ENCODE measurements around the gene SMCO2.
A peak's percentile ranks its signal among the peaks of the same experiment; 100 is the strongest.
"Not testable (repeated sequence)": the region's sequence is repeated elsewhere in the genome, so short reads cannot be mapped to it uniquely, and the experiment has no call there.

The SMCO2 gene

DNA sequence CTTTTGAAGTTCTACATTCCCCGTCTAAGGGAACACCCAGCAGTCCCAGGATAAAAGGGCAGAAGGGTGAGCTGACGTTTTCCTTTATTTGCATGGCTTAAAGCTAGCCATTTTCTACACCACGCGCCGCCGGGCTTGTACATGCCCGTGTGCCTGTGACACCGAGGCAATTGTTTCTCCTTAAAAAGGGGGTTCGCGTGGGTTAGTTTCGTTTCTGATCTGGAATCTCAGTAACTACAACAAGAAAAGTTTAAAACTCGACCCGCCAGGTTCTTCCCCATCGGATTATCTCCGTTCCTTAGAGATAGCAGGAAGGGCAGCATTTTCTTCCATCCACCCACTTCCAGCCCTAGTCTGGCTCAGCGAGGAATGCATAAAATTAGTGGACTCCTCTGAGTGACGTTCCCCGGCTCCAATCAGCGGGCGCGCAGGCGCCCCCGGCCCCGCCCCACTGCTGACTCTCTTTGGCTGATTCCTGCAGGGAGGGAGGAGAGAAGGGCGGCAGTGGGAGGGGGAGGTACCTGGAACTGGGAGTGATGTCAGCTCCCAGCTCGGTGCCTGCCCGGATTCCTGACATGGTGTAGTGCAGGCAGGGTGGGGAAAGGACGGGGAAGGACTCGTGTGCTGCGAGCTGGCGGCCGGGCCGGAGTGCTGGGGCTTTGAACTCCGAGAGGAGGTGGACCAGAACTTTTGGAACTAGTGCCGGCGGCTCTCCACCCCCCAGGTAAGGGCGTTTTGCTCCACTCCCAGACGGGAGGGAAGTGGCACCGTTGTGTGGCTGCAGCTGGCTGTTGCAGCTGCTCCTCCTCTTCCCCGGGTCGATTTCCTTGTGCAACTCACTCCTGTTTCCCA lies 77.3 kb downstream of the SMCO2 start, which contains the start of gene PPFIBP1:
PPFIBP1 (plus strand) TSS at position 565 of the 852 bp plus-strand sequence. CDS start 109,191 bp downstream, outside the sequence.
- DNase-seq (ENCODE audit: extremely low read depth in 1 of 2, low read depth in 1 of 2): peak; percentile 91 to 97

DNA sequence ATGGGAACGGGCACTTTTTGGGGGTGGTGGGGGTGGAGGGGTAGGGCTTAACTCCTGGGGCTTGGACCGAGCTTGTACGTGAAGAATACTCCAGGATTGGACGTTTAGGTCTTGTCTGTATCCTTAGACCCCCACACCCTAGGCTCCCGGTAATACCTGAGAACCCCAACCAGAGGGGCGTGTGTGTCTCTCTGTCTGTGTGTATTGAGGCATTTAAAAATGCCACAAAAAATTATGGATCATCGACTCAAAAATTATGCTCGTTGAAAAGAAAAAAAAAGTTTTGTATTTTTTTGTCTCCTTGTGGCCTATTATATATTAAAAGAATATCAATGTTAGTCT lies 77.9 kb downstream of the SMCO2 start:
- DNase-seq (ENCODE audit: extremely low read depth in 1 of 2, low read depth in 1 of 2): no peak

DNA sequence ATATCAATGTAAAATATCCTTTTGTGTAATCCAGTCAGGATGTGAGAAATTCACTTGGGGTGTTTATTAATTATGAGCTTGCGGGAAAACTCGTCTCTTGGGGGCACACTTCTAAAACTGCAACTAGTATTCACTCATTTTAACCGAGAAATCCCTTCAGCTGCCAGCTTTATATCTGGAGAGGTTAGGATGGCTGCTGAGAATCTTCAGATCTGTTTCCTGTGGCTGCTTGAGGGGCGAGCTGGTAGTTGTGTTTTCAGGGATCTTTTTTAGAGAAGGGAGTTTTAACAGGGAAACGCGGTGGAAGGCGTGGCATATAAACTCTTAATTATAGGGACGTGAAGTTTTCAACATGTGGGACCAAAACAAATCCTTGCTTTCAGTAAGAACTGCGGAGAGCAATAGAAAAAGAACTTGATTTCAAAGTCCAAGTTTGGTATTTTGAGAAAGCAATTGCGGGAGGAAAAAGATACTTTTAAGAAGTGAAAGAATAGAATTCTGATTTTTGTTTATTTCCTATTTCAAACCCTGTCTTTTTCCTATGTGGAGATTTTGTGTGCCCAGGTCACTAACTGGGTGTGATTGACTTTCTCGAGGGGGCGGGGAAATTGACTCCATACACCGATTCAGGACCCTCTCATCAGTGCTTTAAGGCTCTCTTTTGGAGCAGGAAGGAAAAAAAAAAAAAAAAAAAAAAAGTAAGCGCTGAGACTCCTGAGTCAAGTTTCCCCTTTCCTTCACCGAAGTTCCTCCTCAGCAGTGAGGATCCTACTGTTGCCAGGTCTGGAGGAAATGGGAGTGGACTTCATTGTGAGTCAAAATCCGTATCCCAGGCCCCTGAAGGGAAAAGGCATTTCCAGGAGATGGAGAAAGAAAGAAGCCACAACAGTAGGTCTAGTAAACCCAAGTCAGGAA lies 78.6 kb downstream of the SMCO2 start:
- DNase-seq (ENCODE audit: extremely low read depth in 1 of 2, low read depth in 1 of 2): no peak

DNA sequence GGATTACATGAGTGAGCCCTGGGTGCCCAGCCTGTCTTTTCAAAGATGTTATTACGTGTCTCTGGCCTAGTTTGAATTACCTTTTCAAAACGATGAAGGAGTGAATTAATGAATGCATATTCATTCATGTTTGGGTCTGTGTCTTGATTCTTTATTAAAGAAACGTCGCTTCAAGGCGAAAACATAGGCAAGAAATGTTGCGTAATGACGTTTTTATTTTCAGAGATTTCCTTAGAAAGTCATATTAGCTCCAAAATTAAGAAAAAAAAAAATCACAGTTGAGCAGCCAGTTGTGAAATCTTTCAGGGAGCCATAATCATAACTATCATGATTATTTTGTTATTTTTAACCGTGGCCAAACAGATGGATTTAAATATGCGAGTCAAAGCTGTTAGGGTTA lies 81.0 kb downstream of the SMCO2 start:
- no peak for DNase-seq (ENCODE audit: extremely low read depth in 1 of 2, low read depth in 1 of 2)

DNA sequence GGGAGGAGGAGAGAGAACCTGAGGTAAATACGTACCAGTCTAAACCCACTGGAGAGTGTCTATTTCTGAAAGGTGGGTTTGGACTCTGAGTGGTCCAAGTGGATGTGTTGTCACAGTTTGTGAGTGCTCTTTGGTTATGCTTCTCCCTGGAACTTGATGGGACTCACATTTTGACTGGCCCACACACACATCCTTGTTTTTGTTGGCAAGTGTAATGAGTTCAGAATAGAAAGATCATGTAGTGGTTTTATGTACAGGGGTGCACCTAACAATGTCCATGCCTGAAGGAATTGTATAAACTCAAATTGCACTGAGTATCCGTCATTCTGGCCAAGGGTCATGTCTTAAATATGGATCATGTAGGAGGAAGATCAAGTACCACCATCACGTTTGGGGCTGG lies 82.3 kb downstream of the SMCO2 start:
- DNase-seq (ENCODE audit: extremely low read depth in 1 of 2, low read depth in 1 of 2): no peak

DNA sequence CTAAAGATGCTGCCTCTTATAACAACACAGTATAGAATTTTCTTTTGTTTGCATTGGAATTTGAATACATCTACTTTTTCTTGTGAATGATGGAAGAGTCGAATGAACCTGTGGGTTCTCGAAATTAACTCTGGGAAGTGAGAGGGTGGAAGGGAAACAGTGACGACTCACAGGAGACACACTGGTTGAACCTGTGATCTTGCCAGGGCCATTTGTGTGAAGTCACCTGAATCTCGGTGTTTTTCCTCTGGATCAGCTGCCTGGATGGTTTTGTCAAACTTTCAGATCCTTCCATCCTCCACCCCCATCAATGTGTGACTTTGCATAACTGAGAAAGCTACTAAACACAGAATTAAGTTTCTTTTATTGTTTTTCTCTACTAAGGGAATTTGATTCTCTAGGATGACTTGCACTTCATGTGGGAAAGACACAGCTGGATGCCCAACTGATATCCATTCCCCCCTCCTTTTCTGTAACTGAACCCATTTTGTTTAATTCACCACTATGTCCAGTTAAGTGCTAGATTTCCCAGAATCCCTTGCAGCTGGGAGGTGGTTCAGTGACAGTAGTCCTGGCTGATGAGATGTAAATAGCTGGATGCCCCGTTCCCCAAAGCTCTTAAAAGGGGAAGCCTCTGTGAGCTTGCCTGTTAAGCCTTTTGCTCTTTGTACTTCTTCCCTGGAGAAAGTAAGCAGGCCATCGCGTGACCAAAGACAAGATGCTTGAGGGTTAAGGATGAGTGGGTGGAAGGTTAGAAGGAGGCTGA lies 83.8 kb downstream of the SMCO2 start:
- no peak for DNase-seq (ENCODE audit: extremely low read depth in 1 of 2, low read depth in 1 of 2)

DNA sequence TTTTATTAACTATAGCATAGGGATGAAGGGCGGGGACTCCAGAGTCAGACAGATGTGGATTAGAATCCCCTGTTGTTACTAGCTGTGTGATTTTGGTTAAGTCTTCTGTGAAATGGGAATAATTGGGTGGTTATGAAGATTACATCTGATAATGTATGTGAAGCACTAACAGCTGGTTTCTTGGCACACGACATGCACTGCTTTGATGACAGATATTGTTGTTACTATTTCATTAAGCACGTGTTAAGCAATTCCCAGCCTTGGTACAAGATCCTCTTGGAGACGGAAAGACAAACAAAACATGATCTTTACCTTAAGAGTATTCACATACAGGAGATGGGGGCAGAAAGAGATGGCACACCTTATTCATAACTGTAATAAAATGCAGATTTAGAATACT lies 85.4 kb downstream of the SMCO2 start:
- DNase-seq (ENCODE audit: extremely low read depth in 1 of 2, low read depth in 1 of 2): no peak

DNA sequence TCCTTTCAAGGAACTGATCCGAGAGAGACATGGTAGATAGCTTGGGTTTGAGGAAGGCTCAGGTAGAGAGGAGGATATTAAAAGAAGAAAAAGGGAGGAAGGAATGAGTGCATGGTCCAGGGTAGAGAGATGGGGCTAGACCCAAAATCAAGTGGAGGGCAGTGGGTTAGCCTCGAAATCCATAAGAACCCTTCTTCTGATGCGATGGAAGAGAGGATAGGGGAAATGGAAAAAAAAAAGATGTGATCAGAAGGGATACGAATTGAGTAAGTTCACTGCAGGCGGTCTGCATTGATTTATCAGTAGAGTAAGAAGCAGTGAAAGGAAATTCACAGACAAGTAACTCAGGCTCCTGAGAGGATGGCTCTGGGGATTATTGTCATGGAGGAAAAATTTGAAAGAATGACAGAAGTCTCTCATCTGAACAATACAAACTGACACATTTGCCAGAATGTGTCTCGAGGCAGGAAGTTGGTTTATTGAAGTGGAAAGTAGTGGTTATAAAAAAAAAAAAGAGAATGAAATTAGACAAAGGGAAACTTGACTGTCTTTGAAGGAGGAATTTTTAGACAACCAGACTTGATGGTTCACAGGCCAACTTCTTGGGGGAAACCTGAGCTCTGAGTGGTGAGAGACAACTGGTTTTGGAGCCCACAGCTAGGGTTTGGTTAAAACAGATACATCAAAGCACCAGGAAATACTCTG lies 87.7 kb downstream of the SMCO2 start:
- no peak for DNase-seq (ENCODE audit: extremely low read depth in 1 of 2, low read depth in 1 of 2)

DNA sequence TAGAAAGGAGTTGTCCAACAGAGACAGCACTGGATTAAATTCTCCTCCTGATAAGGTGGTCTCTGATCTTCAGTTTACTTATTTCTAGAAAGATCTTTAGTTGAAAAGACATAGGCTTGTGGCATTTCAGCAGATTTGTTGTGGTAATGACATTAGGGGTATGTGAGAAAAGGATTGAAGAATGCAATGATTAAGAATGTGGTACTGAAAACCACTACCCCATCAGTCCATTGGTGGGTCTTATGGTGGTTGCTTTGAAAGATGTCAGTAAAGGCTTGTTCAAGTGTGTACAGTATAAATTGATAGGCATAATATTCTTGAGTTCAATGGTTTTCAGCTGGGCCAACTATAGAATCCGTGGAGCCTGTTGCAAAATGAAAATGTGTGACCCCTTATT lies 88.2 kb downstream of the SMCO2 start:
- DNase-seq (ENCODE audit: extremely low read depth in 1 of 2, low read depth in 1 of 2): no peak

DNA sequence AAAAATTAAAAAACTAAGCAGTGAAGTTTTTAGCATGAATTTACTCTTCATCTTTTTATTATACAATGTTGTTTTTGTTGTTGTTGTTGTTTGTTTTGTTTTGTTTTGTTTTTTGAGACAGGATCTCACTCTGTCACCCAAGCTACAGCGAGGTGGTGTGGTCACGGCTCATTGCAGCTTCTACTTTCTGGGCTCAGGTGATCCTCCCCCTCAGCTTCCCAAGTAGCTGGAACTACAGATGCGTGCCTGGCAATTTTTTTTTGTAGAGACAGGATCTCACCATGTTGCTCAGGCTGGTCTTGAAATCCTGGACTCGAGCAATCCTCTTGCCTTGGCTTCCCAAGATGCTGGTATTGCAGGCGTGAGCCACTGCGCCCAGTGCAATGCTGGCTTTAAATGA lies 88.8 kb downstream of the SMCO2 start:
- DNase-seq (ENCODE audit: extremely low read depth in 1 of 2, low read depth in 1 of 2): no peak

DNA sequence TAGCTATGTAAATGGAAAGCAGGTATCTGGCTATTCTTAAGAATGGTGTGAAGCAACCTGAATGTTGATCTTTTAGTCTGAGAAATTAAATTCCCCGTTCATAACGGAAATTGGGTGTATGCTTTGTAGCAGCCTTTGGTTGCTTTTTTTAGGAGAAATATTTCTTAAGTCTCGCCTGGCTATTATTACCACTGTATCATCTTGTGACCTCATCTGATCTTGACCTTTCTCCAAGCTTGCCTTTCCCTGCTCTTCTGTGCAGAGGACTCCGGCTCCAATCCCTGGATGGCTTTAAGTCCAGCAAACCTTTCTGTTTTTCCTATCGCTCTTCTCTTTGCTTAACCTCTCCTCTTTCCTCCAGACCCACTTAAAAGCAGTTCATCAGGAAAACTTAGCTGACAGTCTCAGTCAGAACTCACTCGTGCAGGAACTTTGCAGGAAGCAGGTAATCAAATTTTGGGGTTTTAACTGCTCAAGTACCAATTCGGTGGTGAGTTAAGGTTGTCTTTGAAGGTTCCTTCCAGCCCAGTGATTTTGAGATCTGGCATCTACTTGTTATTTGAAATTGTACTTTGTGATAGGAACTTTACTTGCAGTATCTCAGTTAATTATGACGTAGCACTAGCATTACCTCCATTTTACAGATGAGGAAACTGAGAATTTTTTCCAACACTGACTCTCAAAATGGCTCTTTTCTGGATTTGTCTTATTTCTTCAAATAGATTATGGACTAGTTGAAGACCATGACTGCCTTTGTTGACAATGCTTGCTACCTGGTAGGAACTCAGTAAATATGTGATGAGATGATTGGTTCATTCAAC lies 91.5 kb downstream of the SMCO2 start:
- no peak for DNase-seq (ENCODE audit: extremely low read depth in 1 of 2, low read depth in 1 of 2)

DNA sequence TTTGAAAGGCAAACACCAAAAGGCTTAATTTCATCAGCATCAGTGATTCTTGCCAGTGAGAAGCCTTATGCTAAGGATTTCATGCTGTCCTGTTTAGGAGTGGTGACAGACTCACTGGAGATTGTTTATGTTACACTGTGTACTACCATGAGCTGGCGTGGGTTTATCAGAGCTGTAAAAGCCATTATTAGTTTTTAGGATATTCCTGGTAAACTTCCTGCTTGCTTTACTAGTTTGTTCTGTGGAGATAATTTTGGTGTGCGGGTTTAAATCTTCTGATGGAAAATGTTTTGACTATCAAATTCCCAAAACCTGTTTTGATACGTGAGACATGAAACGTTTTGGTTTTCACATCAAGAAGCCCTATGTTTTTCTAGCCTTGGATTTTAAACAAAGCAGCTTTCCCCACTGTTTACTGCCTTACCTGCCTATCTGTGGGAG lies 92.7 kb downstream of the SMCO2 start:
- no peak for DNase-seq (ENCODE audit: extremely low read depth in 1 of 2, low read depth in 1 of 2)

DNA sequence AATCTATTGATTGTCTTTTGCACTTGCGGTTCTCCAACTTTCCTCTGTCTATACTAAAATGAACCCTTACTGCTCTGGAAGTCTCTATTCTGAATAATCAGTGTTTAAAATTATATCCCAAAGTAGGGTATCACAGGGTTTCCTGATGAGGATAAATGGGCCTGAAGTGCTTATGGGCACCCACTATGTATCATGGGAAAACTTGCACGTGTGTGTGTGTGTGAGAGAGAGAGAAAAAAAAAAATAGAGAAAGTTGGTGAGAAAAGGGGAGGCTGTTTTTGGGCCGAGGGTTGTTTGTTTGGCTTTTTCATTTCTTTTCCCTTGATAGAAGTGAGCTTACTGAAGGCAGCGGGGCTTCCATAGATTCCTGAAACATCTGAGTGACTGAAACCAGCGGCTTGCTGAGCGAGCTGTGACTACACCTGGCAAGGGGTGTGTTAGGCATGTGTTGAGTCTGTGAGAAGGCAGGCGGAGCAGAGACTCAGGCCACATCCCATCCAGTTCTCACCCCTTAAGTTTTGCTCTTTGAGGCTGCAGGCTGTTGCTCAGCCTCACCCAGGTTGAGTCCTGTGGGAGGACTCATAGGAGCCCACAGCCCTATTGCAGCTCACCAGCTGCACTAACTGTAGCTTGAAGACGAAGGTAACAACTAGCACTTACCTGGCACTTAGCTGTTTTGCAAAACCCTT lies 94.6 kb downstream of the SMCO2 start:
- no peak for DNase-seq (ENCODE audit: extremely low read depth in 1 of 2, low read depth in 1 of 2)

DNA sequence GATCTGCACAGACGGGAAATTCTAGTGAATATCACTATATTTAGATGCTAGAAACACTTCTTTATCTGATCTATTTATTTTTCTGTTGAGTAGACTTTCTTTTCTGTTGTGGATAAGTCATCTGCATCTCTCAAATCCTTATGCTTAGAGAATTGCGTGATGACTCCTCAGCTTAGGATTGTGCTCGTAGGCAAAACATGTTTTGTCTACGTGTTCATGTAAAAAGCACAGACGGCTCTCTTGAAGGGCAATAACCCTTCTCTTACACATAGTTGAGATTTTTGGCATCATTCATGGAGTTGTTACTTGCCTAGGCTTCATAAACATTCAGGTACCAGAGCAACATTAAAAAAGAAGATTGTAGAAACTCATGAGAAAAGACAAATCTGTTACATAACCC lies 96.1 kb downstream of the SMCO2 start:
- no peak for DNase-seq (ENCODE audit: extremely low read depth in 1 of 2, low read depth in 1 of 2)

DNA sequence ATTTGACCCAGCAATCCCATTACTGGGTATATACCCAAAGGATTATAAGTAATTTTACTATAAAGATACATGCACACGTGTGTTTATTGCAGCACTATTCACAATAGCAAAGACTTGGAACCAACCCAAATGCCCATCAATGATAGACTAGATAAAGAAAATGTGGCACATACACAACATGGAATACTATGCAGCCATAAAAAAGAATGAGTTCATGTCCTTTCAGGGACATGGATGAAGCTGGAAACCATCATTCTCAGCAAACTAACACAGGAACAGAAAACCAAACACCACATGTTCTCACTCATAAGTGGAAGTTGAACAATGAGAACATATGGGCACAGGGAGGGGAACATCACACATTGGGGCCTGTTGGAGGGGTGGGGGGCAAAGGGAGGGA lies 98.3 kb downstream of the SMCO2 start:
- not testable (repeated sequence) for DNase-seq (ENCODE audit: extremely low read depth in 1 of 2, low read depth in 1 of 2)

DNA sequence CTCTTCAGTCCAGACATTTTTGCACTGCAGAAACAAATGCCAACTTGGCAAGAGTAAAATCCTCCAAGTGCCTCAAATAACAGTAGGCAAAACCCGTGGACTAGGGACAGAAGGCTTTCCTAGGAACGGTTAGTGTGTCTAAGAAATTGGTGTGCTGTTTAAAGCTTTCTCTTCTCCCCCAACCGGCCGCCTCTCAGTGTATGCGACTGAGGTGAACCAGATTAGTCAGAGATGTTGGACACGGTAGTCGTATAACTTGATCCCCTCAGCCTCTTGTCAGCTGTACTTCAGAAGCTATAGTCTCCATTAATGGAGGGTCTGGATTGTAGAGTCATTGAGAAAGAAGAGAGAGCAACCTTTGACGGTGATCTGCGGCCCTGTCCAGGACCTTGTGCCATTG lies 99.1 kb downstream of the SMCO2 start:
- DNase-seq (ENCODE audit: extremely low read depth in 1 of 2, low read depth in 1 of 2): no peak

DNA sequence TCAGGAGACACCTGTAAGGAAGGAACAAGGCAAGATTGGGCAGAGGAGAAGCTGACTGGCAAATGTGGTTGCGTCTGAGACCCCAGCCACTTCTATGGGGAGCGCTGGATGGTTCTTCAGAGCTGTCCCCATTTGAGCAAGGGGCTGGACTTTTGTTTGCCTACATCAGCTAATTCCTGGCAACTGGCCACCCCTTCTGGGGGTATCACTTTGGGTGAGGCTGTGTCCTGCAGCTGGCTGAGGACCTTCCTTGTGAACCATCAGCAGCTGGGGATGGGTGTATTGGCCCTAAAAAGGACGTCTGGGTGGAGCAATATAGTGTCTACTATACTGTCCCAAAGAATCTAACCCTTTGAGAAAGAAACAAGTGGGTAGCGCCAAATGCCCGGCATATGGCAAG lies 101.1 kb downstream of the SMCO2 start:
- no peak for DNase-seq (ENCODE audit: extremely low read depth in 1 of 2, low read depth in 1 of 2)

DNA sequence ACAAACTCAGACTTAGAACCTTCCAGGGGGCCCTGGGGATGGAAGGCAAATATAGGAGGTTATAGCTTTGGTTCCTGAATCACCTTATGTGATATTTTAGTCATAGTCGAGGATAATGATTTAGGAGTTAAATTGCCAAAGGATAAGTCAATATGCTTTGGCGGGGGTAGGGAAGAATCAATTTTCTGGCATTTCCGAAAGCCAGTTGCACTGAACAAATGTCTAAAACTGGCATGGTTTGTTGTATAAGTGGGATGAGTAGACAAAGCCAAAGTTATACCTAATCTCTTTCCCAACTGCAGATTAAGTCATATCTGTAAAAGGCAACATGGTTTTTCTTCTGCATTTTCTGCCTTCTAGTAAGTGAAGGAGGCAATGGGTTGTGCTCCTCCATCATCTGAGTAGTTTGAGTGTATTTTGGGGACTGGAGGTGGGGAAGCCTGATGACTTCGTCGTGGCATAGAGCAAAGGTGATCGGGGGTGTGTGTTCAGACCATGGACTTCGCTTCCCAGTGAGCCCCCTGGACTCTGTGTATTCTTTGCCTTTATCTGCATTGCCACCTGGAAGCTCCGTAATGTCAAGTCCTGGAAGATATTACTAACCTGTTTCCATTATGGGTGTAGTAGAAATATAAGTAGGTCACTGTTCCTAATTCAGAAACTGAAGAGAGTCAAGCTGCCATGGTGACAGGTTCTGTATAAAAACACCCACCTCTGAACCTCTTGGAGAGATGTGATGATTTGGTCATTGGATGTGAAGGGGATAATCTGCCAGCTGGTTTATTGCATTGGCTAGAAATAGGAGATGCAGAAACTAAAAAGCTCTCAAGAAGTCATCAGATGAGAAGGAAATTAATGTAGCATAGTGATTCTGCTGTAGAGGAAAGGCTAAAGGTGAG lies 102.0 kb downstream of the SMCO2 start:
- no peak for DNase-seq (ENCODE audit: extremely low read depth in 1 of 2, low read depth in 1 of 2)
